SK-N-MC (cell line): ENCODE data around the gene SLC44A1.

Experiments
- EZH2 ChIP-seq: fragments of 200-600 bp; sonication (generic); IDR thresholded peaks from one replicate; pipeline ENCODE4 v1.6.1; 2017; ENCODE audit warnings: antibody characterized with exemption
- FOXP2 ChIP-seq: optimal IDR thresholded peaks from 2 replicates; pipeline ENCODE3; 2011; ENCODE audit warnings: mild to moderate bottlenecking, moderate library complexity; ENCODE audit not compliant: insufficient read depth; ENCODE audit errors: extremely low read length, control extremely low read depth
- POLR2AphosphoS5 ChIP-seq: IDR thresholded peaks from 2 replicates; pipeline ENCODE4 v1.6.1; 2012; ENCODE audit warnings: mild to moderate bottlenecking, low read depth, low read length, borderline replicate concordance

GRCh38 chr9:105216440-105217178 is 27.8 kb upstream of the SLC44A1 start:
- no peak for TF ChIP-seq EZH2
- no peak for TF ChIP-seq POLR2AphosphoS5
- no peak for TF ChIP-seq FOXP2
